ENCODE measurements around the gene EFHD2. TPM values are rescaled to one million over a fixed set of nuclear protein-coding genes. Genes with fewer than 3 reads are reported as not detected.

EFHD2 gene
- 10 to 100 TPM; 36.7 to 47.6 TPM for total RNA-seq
- polyA plus RNA-seq (2013, experiment 1 of 2): 20.3 TPM
- 20.0 TPM for polyA plus RNA-seq (2013, experiment 2 of 2)
- long read RNA-seq, experiment 1, transcript EFHD2-201 (4 exons, 2,419 nt): major isoform, 5 of 21 reads
- long read RNA-seq, experiment 1, partial matches to known transcripts: 15 of 21 reads
- long read RNA-seq, experiment 1, other reads (novel, unspliced or antisense): 1 of 21 reads
- long read RNA-seq, experiment 2, transcript EFHD2-201 (4 exons, 2,419 nt): major isoform, 170 of 183 reads
- long read RNA-seq, experiment 2, partial matches to known transcripts: 3 of 183 reads
- long read RNA-seq, experiment 2, other reads (novel, unspliced or antisense): 10 of 183 reads
- long read RNA-seq, experiment 3, partial matches to known transcripts: 0 of 3 reads
- long read RNA-seq, experiment 3, other reads (novel, unspliced or antisense): 2 of 3 reads
- long read RNA-seq, experiment 4: 0 reads

DNA sequence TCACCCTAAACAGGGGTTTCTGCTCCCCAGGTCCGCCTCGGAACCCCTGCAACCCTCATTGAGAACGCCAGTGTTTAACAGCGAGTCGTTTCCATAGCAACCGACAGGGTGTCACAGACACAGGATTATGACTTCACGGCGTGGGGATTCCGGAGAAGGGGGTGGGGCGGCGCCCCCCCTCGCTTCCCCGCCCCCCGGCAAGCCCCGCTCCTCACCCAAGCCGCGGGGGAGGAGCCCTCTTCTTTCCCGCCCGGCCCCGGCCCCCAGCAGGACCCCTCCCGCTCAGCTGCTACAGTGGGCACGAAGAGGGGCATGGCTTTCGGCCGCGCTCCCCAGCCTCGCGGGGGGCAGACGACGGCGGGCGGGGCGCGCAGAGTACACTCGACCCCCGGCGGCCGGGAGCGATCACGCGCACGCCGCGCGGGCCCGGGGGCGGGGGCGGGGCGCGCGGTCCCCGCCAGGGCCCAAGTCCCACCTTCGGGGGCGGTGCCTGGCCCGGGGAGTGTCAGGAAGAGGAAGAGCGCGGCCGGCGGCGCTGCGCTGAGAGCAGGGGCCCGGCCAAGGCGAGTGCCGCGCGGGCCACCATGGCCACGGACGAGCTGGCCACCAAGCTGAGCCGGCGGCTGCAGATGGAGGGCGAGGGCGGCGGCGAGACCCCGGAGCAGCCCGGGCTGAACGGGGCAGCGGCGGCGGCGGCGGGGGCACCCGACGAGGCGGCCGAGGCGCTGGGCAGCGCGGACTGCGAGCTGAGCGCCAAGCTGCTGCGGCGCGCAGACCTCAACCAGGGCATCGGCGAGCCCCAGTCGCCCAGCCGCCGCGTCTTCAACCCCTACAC lies at the start of gene EFHD2:
EFHD2 (plus strand) TSS at position 501 of the 835 bp plus-strand sequence; CDS start at position 585, 84 bp downstream.
- H3K27ac Mint-ChIP-seq: peak within 1 kb of the TSS; percentile 94
- H3K36me3 Mint-ChIP-seq (ENCODE audit: low read depth): peaks cover 5% of the 10 kb centered on the region
- H3K4me3 ChIP-seq (ENCODE audit: low read length): peak within 1 kb of the TSS; percentile 90
- peaks cover 6% of the 10 kb centered on the region for H3K27me3 Mint-ChIP-seq (ENCODE audit: insufficient read depth)
- H3K36me3 ChIP-seq (ENCODE audit: control insufficient read depth, insufficient read depth, low read length): peaks cover 7% of the 10 kb centered on the region
- no peak within 1 kb of the TSS for H3K27ac ChIP-seq (ENCODE audit: low read depth, low read length)
- H3K4me1 ChIP-seq (ENCODE audit: control insufficient read depth, insufficient read depth, low read length): peaks cover 28% of the 10 kb centered on the region
- WGBS, 2 experiments (ENCODE audit: insufficient coverage in 1 of 2, insufficient read length in 1 of 2): 0 to 1% methylated on average over 18 to 99 of the region's 99 CpGs
- H3K9me3 ChIP-seq (ENCODE audit: control insufficient read depth, low read length): no peaks in the 10 kb centered on the region
- no peaks in the 10 kb centered on the region for H3K27me3 ChIP-seq (ENCODE audit: control insufficient read depth, insufficient read depth, low read length, poor library complexity, severe bottlenecking)
- H3K4me3 Mint-ChIP-seq: peak within 1 kb of the TSS; percentile 76
- peaks cover 58% of the 10 kb centered on the region for H3K4me1 Mint-ChIP-seq
- peak within 1 kb of the TSS; percentile 81 for H3K9ac ChIP-seq (ENCODE audit: extremely low read depth, low read length, poor library complexity, severe bottlenecking)
- H3K9me3 Mint-ChIP-seq: no peaks in the 10 kb centered on the region
- TF ChIP-seq, protein P1, sequence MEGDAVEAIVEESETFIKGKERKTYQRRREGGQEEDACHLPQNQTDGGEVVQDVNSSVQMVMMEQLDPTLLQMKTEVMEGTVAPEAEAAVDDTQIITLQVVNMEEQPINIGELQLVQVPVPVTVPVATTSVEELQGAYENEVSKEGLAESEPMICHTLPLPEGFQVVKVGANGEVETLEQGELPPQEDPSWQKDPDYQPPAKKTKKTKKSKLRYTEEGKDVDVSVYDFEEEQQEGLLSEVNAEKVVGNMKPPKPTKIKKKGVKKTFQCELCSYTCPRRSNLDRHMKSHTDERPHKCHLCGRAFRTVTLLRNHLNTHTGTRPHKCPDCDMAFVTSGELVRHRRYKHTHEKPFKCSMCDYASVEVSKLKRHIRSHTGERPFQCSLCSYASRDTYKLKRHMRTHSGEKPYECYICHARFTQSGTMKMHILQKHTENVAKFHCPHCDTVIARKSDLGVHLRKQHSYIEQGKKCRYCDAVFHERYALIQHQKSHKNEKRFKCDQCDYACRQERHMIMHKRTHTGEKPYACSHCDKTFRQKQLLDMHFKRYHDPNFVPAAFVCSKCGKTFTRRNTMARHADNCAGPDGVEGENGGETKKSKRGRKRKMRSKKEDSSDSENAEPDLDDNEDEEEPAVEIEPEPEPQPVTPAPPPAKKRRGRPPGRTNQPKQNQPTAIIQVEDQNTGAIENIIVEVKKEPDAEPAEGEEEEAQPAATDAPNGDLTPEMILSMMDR (conservative IDR thresholded peaks at IDR 0.05): no peak
- peak; percentile 90 for DNase-seq

DNA sequence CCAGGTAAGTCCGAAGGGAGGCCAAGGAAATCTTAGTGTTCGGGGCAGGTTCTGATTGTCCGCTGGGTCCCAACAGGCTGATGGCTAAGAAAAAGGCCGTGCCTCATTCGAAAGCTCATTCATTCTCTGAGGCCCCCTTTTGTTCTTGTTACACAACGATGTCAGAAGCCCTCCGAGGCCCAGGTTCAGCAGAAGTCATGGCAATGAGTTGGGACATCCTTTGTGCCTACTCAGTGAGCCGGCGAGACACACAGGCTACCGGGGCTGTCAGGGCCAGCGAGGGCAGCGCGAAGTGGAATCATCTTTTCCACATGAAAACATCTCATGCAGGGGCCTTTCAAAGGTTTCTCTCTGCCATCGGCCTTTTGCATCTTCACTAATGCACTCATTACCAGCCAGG lies 49.0 kb upstream of the EFHD2 start:
- Histone ChIP-seq H3K4me1 (ENCODE audit: control insufficient read depth, insufficient read depth, low read length) (no peaks in the 10 kb centered on the region), H3K27me3 (ENCODE audit: control insufficient read depth, insufficient read depth, low read length, poor library complexity, severe bottlenecking) (no peaks in the 10 kb centered on the region), H3K9ac (ENCODE audit: extremely low read depth, low read length, poor library complexity, severe bottlenecking) (no peak overlapping the region), H3K36me3 (ENCODE audit: control insufficient read depth, insufficient read depth, low read length) (no peaks in the 10 kb centered on the region), H3K9me3 (ENCODE audit: control insufficient read depth, low read length) (no peaks in the 10 kb centered on the region), H3K27ac (ENCODE audit: low read depth, low read length) (no peak overlapping the region), H3K4me3 (ENCODE audit: low read length) (no peak overlapping the region)
- Mint-ChIP-seq H3K36me3 (ENCODE audit: low read depth) (no peaks in the 10 kb centered on the region), H3K4me1 (no peaks in the 10 kb centered on the region), H3K27me3 (ENCODE audit: insufficient read depth) (peaks cover 7% of the 10 kb centered on the region), H3K4me3 (no peak overlapping the region), H3K9me3 (no peaks in the 10 kb centered on the region), H3K27ac (no peak overlapping the region)
- WGBS, 2 experiments (ENCODE audit: insufficient coverage in 1 of 2, insufficient read length in 1 of 2): 82 to 90% methylated on average over 11 to 14 of the region's 14 CpGs
- DNase-seq: no peak
- TF ChIP-seq, protein P1 (conservative IDR thresholded peaks at IDR 0.05): no peak

GRCh38 chr1:15362096-15362736 lies 47.5 kb upstream of the EFHD2 start:
- Mint-ChIP-seq H3K9me3 (no peaks in the 10 kb centered on the region), H3K4me1 (no peaks in the 10 kb centered on the region), H3K27ac (no peak overlapping the region), H3K4me3 (no peak overlapping the region), H3K36me3 (ENCODE audit: low read depth) (no peaks in the 10 kb centered on the region), H3K27me3 (ENCODE audit: insufficient read depth) (peaks cover 7% of the 10 kb centered on the region)
- H3K27me3 ChIP-seq (ENCODE audit: control insufficient read depth, insufficient read depth, low read length, poor library complexity, severe bottlenecking): no peaks in the 10 kb centered on the region
- no peak overlapping the region for H3K9ac ChIP-seq (ENCODE audit: extremely low read depth, low read length, poor library complexity, severe bottlenecking)
- H3K9me3 ChIP-seq (ENCODE audit: control insufficient read depth, low read length): no peaks in the 10 kb centered on the region
- no peaks in the 10 kb centered on the region for H3K4me1 ChIP-seq (ENCODE audit: control insufficient read depth, insufficient read depth, low read length)
- H3K27ac ChIP-seq (ENCODE audit: low read depth, low read length): no peak overlapping the region
- TF ChIP-seq, protein P1 (conservative IDR thresholded peaks at IDR 0.05): no peak
- 92 to 93% methylated on average over 8 to 13 of the region's 13 CpGs for WGBS, 2 experiments (ENCODE audit: insufficient coverage in 1 of 2, insufficient read length in 1 of 2)
- H3K36me3 ChIP-seq (ENCODE audit: control insufficient read depth, insufficient read depth, low read length): no peaks in the 10 kb centered on the region
- H3K4me3 ChIP-seq (ENCODE audit: low read length): no peak overlapping the region
- DNase-seq: no peak
